ENCODE measurements around the gene PLXND1.

The PLXND1 gene

DNA sequence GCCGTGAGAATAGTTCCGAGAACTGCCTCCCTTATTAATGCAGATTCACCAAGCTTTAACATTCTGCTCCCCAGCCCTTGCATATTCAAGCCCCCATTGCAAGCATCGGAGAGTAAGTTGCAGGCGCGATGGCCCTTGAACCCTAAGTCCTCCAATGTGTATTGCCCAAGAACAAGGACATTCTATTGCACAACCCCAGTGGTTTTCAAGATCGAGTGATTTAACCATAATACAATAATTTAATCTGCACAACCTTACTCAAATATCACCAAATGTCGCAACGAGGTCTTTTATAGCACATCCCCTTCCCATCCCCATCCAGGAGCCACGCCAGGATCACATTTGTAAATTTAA, 21.7 kb upstream of the PLXND1 start:
- DNase-seq (ENCODE audit: low read depth), result no peak

- no peak for DNase-seq (ENCODE audit: low read depth)
Observed at GRCh38 chr3:129627350-129628168, 21.1 kb upstream of the PLXND1 start.

DNA sequence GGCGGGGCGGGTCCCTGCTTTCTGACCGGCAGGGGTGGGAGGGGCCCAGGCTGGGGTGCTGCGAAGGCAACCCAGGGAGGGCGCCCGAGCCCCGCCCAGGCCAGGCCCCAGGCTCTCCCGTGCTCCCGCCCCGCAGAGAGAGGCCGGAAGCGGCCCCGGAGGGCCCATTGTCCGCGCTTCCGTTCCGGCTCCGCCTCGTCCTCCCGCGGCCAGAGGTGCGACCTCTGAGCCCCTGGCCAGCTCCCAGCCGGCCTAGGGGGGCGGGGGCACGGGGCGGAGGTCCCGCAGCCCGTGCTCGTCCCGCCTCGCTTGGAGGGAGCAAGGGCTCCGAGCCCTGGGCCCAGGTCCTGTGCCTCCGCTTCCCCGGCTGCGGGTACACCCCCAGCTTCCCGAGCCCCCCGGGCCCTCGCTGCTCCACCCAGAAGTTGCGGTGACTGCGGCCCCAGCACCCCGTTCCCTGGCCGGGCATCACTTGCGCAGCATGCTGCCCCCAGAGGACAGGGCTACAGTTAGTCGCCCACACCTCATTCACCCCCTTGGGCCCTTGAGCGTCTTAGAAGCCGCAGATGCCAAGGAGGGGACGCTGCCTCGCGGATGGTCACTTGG, 20.4 kb upstream of the PLXND1 start:
- peak; percentile 26 for DNase-seq (ENCODE audit: low read depth)

- DNase-seq (ENCODE audit: low read depth), result no peak
Observed at GRCh38 chr3:129625072-129625874, 18.8 kb upstream of the PLXND1 start.

- no peak for DNase-seq (ENCODE audit: low read depth)
Observed at GRCh38 chr3:129624347-129625071, 18.0 kb upstream of the PLXND1 start.

- no peak for DNase-seq (ENCODE audit: low read depth)
Observed at GRCh38 chr3:129623447-129624118, 17.1 kb upstream of the PLXND1 start.

GRCh38 chr3:129622933-129623332, 16.5 kb upstream of the PLXND1 start:
- DNase-seq (ENCODE audit: low read depth), result no peak

DNA sequence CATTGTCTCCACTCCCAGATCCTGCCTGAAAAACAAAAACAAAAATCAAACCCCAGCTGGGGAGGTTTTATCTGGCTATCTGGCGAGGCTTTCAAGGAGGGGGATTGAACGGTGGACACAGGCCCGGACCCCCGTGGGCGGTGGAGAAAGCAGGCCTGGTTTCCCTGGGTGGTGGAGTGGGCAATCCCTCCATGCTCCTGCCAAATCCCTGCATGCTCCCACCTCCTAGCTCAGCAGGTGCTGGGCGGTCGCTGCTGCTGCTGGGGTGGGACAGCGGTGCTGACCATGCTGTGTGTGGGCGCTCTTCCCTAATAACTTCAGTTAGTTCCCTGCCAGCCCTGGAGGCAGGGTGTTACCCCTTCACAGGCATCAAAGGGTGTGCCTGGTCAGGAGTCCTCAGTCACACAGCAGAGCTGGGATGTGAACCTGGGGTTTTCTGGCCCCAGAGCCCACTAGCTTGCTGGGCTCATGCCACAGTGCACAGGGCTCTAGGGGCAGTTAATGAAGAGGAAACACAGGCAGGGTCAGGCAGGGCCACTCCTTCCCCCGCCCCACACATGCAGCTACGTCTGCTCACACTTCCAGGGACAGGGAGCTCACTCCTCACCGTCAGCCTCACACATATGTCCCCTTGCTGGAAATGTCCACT, 15.9 kb upstream of the PLXND1 start:
- no peak for DNase-seq (ENCODE audit: low read depth)

DNA sequence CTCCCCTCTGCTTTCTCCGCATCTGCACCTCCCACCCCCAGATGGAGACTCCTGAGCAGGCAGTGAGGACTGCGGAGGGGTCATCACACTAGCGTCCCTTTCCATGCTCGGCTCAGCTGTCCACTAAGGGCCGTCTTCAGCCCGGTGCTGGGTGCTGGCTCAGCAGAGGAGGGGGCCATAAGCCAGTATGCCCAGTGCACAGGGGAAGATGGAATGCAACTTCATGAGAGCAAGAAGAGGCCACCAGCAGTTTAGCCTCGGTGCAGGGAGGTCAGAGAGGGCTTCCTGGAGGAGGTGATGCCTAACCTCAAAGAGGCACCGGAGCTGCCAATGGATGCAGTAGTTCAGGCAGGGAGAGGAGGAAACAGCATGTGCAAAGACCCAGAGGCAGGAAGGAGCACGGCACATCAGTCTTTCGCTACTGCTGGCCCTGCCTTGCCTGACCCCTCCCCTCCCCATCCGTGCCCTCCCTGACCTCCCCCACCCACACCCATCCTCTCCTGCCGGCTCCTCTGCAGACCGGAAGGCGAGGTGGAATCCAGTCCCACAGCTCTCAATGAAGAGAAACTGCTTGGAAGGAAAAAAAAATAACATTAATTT, 15.2 kb upstream of the PLXND1 start:
- DNase-seq (ENCODE audit: low read depth), result no peak

- DNase-seq (ENCODE audit: low read depth), result no peak
Observed at GRCh38 chr3:129620828-129621559, 14.5 kb upstream of the PLXND1 start.

DNA sequence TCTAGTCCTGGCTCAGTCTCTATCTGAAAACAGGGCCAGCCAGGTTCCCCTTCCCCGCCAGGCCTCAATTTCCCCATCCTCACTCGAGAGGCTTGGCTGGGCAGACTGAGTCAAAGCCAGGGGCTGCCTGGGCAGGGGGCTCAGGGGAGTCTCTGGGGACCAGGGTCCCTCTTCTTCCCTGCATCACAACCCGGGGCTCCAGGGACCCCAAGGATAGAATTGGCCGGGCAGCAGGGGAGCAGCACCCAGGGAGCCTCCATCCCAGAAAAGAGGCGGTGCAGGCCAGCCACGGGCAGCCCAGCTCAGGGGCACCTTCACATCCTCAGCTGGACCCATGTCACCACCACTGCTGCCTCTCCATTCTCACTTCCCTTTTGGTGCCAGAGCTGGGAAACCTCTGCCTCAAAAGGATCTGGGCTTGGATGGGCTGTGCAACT, 13.3 kb upstream of the PLXND1 start:
- no peak for DNase-seq (ENCODE audit: low read depth)

GRCh38 chr3:129618901-129619671, 12.6 kb upstream of the PLXND1 start:
- no peak for DNase-seq (ENCODE audit: low read depth)

DNA sequence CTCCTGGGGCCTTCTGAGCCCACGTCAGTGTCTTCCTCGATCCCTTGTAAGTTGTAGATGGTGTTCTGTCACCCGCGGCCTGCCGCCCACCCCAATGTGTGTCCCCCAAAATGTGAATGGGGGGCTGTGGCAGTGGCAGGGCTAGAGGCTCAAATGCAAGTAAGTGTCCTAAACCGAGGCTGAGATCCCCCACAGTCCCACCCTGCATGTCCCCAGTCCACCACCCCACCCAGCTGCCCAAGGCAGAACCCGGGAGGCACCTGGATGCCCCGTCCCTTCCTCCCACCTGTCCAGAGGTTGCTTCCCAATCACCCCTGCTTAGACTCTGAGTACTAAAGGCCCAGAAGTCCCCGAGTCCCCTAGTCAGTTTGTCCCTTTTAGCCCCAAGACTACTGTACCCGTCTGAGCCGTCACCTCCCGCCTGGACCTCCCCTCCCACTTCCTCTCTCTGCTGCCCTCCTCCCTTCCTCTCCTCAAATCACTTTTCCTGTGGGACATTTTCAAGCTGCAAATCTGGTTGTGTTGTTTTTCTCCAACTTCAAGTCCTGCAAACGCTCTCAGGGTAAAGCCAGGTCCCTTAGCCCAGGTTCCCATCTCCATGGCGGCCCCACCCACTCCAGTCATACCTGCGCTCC, 11.8 kb upstream of the PLXND1 start:
- no peak for DNase-seq (ENCODE audit: low read depth)

DNA sequence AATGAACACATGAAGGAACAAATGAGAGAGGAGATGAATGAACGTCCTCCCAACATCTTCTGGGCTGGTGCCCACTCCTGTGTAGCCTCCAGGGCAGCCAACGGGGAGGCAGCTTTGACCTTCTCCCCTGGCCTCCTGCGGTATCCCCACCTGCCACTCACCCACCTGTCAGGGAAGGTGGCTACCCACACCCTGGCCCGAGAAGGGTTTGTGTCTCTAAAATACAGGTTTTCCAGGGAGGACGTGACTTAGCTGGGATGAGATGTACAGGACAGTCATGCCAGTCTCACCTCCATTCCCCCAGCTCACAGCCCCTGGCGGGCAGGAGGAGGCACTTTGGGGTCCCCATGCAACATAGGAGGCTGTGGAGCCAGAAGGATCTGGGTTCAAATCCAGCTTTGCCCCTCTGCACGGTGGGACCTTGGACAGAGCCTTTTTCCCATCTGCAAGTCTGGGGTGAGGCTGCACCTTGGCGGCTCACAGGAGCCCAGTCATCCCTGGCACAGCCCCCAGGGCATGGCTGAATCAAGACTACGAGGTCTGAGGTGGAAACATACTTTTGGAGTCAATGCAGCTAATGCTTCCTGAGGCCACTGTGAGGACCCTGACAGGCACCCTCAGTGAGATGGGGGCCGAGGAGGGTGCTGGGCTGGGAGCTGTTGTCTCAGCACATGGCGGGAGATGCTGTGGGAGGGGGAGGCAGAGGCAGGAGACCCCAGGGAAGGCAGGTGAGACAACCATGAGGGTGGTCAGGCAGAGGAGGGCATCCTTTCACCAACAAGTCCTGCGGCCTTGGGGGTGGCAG, 11.1 kb upstream of the PLXND1 start:
- no peak for DNase-seq (ENCODE audit: low read depth)

DNA sequence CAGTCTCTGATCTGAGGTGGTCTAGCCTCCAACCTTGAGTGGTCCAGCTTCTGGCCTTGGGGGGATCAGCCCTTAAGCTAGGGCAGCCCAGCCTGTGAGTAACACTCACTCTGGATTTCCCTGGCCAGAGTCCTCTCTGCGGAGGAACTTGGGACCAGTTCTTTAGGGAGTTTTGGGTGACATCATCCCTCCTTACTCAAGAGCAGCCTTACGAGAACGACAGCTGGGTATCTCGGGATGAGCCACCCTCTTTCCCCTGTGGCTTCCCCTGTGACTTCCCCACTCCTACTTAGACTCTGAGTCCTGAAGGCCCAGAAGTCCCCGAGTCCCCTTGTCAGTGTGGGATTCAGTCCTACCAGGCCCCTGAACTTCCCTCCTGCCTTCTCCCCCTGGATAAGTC, 10.2 kb upstream of the PLXND1 start:
- no peak for DNase-seq (ENCODE audit: low read depth)

GRCh38 chr3:129616291-129616690, 9.8 kb upstream of the PLXND1 start:
- DNase-seq (ENCODE audit: low read depth), result no peak

DNA sequence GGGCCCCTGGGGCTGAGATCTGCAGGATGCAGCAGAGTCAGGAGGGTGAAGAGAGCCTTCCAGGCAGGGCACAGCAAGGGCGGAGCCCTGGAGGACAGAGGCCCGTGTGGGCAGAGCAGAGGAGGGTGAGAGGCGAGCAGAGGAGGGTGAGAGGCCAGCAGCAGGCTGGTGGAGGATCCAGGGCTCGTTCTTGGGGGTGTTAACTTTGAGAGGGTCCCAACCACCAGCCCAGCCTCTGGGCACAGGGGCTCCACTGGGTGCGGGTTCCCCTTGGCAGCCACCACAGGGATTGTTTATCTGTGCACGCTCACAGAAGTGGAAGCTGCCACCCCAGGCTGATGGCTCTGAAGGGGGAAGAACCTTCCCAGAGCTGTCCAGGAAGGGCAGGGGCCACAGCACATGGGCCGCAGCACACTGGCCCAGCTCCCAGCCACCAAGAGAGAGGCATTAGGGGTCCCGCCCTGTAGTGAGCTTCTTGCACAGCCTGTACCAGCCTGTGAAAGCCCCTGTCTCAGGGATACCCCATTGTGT, 9.3 kb upstream of the PLXND1 start:
- no peak for DNase-seq (ENCODE audit: low read depth)

- no peak for DNase-seq (ENCODE audit: low read depth)
Observed at GRCh38 chr3:129614927-129615363, 8.5 kb upstream of the PLXND1 start.
